GM23248 (cell line): Measurements from ENCODE around the gene SLC9A9.

Source experiments
- EZH2 ChIP-seq: fragments of 200-600 bp; sonication (generic); IDR thresholded peaks from 2 replicates; pipeline ENCODE4 v1.6.1; 2018; ENCODE audit warnings: antibody characterized with exemption, mild to moderate bottlenecking; ENCODE audit not compliant: insufficient read depth, poor library complexity, severe bottlenecking
- EZH2phosphoT487 ChIP-seq: fragments of 200-600 bp; sonication (generic); IDR thresholded peaks from 2 replicates; pipeline ENCODE4 v1.6.1; 2018; ENCODE audit warnings: antibody characterized with exemption, moderate library complexity, mild to moderate bottlenecking, low read depth; ENCODE audit not compliant: insufficient read depth

- TF ChIP-seq EZH2: no peak
- TF ChIP-seq EZH2phosphoT487: no peak
Measured at GRCh38 chr3:143576568-143577270, 271.5 kb downstream of the SLC9A9 start.
